Measurements from ENCODE around the gene ULK3. TPM values are rescaled to one million over a fixed set of nuclear protein-coding genes. Genes with fewer than 3 reads are reported as not detected.

ULK3 gene
- total RNA-seq, 1 donor from 2014 or later, result 34.1 TPM

GRCh38 chr15:74790080-74790916 is 52.7 kb downstream of the ULK3 start:
- H3K4me3 ChIP-seq, result peak overlapping the region; percentile 45
- H3K27me3 ChIP-seq (ENCODE audit: low read depth), result no peaks in the 10 kb centered on the region
- DNase-seq, result peak; percentile 82
- no peak for TF ChIP-seq CTCF (IDR thresholded peaks at IDR 0.05; ENCODE audit: borderline replicate concordance)
- peak overlapping the region; percentile 98 for H3K27ac ChIP-seq (replicated peaks)
- intact Hi-C loops (cut with micrococcal nuclease), result no loop called here
- H3K36me3 ChIP-seq, result no peaks in the 10 kb centered on the region
- H3K9me3 ChIP-seq (replicated peaks), result no peaks in the 10 kb centered on the region
- H3K4me1 ChIP-seq, result peaks cover 96% of the 10 kb centered on the region

DNA sequence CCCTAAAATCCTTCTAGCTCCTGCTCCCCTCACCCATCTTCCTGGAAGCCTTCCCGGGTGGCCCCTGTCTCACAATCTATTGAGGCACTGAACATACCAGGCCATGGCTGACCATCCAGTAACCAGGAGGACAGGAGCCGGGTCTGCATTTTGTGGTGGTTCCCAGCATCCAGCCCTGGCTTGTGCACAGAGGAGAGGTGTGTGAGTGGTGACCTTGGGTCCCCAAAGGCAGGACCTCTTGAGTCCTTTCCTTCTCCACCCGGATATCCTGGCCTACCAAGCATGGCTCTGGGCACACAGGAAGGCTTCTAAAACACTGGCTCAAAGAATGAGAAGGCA is 53.2 kb downstream of the ULK3 start:
- intact Hi-C loops (cut with micrococcal nuclease), result no loop called here
- no peaks in the 10 kb centered on the region for H3K9me3 ChIP-seq (replicated peaks)
- H3K27me3 ChIP-seq (ENCODE audit: low read depth), result no peaks in the 10 kb centered on the region
- no peak for DNase-seq
- no peaks in the 10 kb centered on the region for H3K36me3 ChIP-seq
- peak overlapping the region; percentile 98 for H3K27ac ChIP-seq (replicated peaks)
- peak overlapping the region; percentile 45 for H3K4me3 ChIP-seq
- H3K4me1 ChIP-seq, result peaks cover 98% of the 10 kb centered on the region
- no peak for TF ChIP-seq CTCF (IDR thresholded peaks at IDR 0.05; ENCODE audit: borderline replicate concordance)

DNA sequence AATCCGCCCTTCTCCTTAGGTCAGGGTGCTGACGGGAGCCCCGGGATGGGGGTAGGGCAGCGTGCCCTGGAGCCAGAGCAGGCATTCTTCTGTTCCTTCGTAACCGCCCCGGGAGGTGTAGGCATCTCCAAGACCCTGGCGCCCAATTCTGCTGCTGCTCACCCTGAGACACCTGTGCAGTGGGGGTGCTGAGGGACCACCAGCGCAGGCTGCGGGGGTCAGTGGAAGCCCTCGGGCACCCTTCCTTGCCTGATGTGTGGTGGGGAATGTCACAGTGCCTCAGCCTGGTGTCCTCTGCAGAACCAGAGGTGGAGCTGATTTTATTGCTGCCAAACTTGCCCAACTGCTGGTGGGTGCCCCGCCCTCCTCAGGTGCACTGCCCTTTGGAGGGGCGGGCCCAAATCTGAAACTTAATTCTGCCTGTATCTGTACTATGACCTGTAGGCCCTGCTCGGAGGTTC is 53.8 kb downstream of the ULK3 start:
- DNase-seq, result no peak
- peak overlapping the region; percentile 98 for H3K27ac ChIP-seq (replicated peaks)
- no peaks in the 10 kb centered on the region for H3K9me3 ChIP-seq (replicated peaks)
- intact Hi-C loops (cut with micrococcal nuclease), result no loop called here
- H3K27me3 ChIP-seq (ENCODE audit: low read depth), result no peaks in the 10 kb centered on the region
- peaks cover 98% of the 10 kb centered on the region for H3K4me1 ChIP-seq
- peak overlapping the region; percentile 45 for H3K4me3 ChIP-seq
- H3K36me3 ChIP-seq, result no peaks in the 10 kb centered on the region
- TF ChIP-seq CTCF (IDR thresholded peaks at IDR 0.05; ENCODE audit: borderline replicate concordance), result no peak

- intact Hi-C loops (cut with micrococcal nuclease), result no loop called here
- H3K27me3 ChIP-seq (ENCODE audit: low read depth), result no peaks in the 10 kb centered on the region
- H3K4me1 ChIP-seq, result peaks cover 100% of the 10 kb centered on the region
- no peaks in the 10 kb centered on the region for H3K9me3 ChIP-seq (replicated peaks)
- peak overlapping the region; percentile 45 for H3K4me3 ChIP-seq
- DNase-seq, result no peak
- TF ChIP-seq CTCF (IDR thresholded peaks at IDR 0.05; ENCODE audit: borderline replicate concordance), result no peak
- no peaks in the 10 kb centered on the region for H3K36me3 ChIP-seq
- H3K27ac ChIP-seq (replicated peaks), result peak overlapping the region; percentile 98
Measured at GRCh38 chr15:74788683-74789151, 54.2 kb downstream of the ULK3 start.

- Histone ChIP-seq H3K4me1 (peaks cover 100% of the 10 kb centered on the region), H3K27me3 (ENCODE audit: low read depth) (no peaks in the 10 kb centered on the region), H3K4me3 (peak overlapping the region; percentile 45)
Measured at GRCh38 chr15:74788042-74788682, 54.8 kb downstream of the ULK3 start.

More at GRCh38 chr15:74788042-74788682, 54.8 kb downstream of the ULK3 start:
- no peaks in the 10 kb centered on the region for H3K9me3 ChIP-seq (replicated peaks)
- no peaks in the 10 kb centered on the region for H3K36me3 ChIP-seq
- peak overlapping the region; percentile 98 for H3K27ac ChIP-seq (replicated peaks)
- DNase-seq, result no peak
- intact Hi-C loops (cut with micrococcal nuclease), result no loop called here
- TF ChIP-seq CTCF (IDR thresholded peaks at IDR 0.05; ENCODE audit: borderline replicate concordance), result no peak

Data from left ventricle myocardium inferior (tissue), 1 donor.